NOMO-1 (cell line): ENCODE measurements around the gene MICB.

Experiments used
- DNase-seq, 2 experiments: peaks; one replicate each; lab custom pipeline; 2025; ENCODE audit not compliant: unreplicated experiment in 2 of 2; lab: John Stamatoyannopoulos, UW

The MICB gene

GRCh38 chr6:31559606-31559957, 61.6 kb downstream of the MICB start:
- DNase-seq = no peak

- peak; percentile 92 to 93 for DNase-seq
Measured at GRCh38 chr6:31559958-31560696, 62.2 kb downstream of the MICB start.

- DNase-seq = no peak
Measured at GRCh38 chr6:31560697-31561058, 62.7 kb downstream of the MICB start.
